ENCODE data around the gene RRP12. TPM values are rescaled to one million over a fixed set of nuclear protein-coding genes. Genes with fewer than 3 reads are reported as not detected.

RRP12 gene
- polyA plus RNA-seq, 1 of the 3 experiments (the other 2 are of a cell fraction) = 46.4 TPM

DNA sequence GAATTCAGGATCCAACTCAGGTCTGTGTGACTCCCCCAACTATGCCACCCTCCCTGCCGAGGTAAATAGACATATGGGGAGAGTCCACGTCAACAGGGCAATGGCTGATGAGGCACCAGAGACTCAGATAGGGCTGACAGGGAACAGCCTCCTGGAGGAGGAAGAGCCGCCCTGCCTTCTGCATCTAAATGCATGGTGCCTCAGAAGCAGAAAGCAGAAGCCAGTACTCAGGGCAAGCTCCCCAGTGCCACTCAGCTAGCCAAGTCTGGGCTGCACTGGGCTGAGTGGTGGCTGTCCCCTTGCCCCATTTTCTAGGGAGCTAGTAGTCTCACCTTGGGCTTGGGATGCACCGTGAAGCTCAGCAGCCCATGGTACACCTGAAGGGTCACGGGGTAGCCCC, 11.0 kb downstream of the RRP12 start:
- no peaks in the 10 kb centered on the region for H3K9me3 ChIP-seq
- no peak overlapping the region for H3K9ac ChIP-seq
- H3K79me2 ChIP-seq (ENCODE audit: insufficient read depth) = no peaks in the 10 kb centered on the region
- ChIA-PET CTCF (interaction anchor here (1.3 kb wide), 1 partner anchor 112 kb away, joined by 3 read pairs; no protein-coding TSS in a partner anchor), POLR2A (no interaction called here)
- H3K4me2 ChIP-seq = no peak overlapping the region
- no peak overlapping the region for H3K4me3 ChIP-seq (ENCODE audit: low read depth in 2 of 2, low read length in 1 of 2)
- H3K9me2 ChIP-seq = no peaks in the 10 kb centered on the region
- no peaks in the 10 kb centered on the region for H3F3A ChIP-seq (replicated peaks; ENCODE audit: insufficient read depth)
- TF ChIP-seq FOXJ3 (CRISPR knock-in tag; IDR thresholded peaks at IDR 0.05) (no peak), MXI1 (IDR thresholded peaks at IDR 0.05; ENCODE audit: low read depth, low read length) (no peak), EP300 (IDR thresholded peaks at IDR 0.05; ENCODE audit: borderline replicate concordance in 1 of 2, low read depth in 1 of 2, low read length in 1 of 2) (no peak), YY1 (IDR thresholded peaks at IDR 0.05; ENCODE audit: low read depth) (no peak), TAF1 (IDR thresholded peaks at IDR 0.05; ENCODE audit: borderline replicate concordance, low read depth, low read length) (no peak), TCF12 (IDR thresholded peaks at IDR 0.05) (no peak), USF2 (IDR thresholded peaks at IDR 0.05; ENCODE audit: borderline replicate concordance, low read depth, low read length) (no peak), POLR2AphosphoS5 (IDR thresholded peaks at IDR 0.05; ENCODE audit: low read depth, low read length) (no peak), ELF1 (IDR thresholded peaks at IDR 0.05) (no peak)
- TF ChIP-seq, protein P1, sequence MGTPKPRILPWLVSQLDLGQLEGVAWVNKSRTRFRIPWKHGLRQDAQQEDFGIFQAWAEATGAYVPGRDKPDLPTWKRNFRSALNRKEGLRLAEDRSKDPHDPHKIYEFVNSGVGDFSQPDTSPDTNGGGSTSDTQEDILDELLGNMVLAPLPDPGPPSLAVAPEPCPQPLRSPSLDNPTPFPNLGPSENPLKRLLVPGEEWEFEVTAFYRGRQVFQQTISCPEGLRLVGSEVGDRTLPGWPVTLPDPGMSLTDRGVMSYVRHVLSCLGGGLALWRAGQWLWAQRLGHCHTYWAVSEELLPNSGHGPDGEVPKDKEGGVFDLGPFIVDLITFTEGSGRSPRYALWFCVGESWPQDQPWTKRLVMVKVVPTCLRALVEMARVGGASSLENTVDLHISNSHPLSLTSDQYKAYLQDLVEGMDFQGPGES (IDR thresholded peaks at IDR 0.05; ENCODE audit: low read depth, low read length) = no peak
- no peak overlapping the region for H2AFZ ChIP-seq (ENCODE audit: low read depth)
- H3K4me1 ChIP-seq (ENCODE audit: control insufficient read depth in 1 of 2, insufficient read depth in 2 of 2, low read depth in 1 of 2, low read length in 1 of 2) = no peaks in the 10 kb centered on the region
- H4K20me1 ChIP-seq (ENCODE audit: insufficient read depth) = no peaks in the 10 kb centered on the region
- H3K27ac ChIP-seq (ENCODE audit: low read depth in 2 of 2, low read length in 1 of 2) = no peak overlapping the region
- H3K36me3 ChIP-seq (replicated peaks in 1 of 2; ENCODE audit: control insufficient read depth in 1 of 2, insufficient read depth in 2 of 2, low read length in 1 of 2) = peaks cover 40 to 41% of the 10 kb centered on the region in 2 experiments
- no peak for DNase-seq
- 100% methylated on average over 3 of the region's 5 CpGs for WGBS (ENCODE audit: low lambda C conversion rate)
- no peaks in the 10 kb centered on the region for H3K27me3 ChIP-seq (ENCODE audit: insufficient read depth)

- H3K27ac ChIP-seq (ENCODE audit: low read depth in 2 of 2, low read length in 1 of 2) = no peak overlapping the region
- POLR2A ChIA-PET = interaction anchor here (1.1 kb wide), 1 partner anchor 13 kb away, joined by 4 read pairs; the partner anchor contains the start of gene RRP12
- H3K79me2 ChIP-seq (ENCODE audit: insufficient read depth) = no peaks in the 10 kb centered on the region
- H4K20me1 ChIP-seq (ENCODE audit: insufficient read depth) = no peaks in the 10 kb centered on the region
- no peak for DNase-seq
- no peak overlapping the region for H3K4me2 ChIP-seq
- no peaks in the 10 kb centered on the region for H3K27me3 ChIP-seq (ENCODE audit: insufficient read depth)
- H3K4me1 ChIP-seq (ENCODE audit: control insufficient read depth in 1 of 2, insufficient read depth in 2 of 2, low read depth in 1 of 2, low read length in 1 of 2) = no peaks in the 10 kb centered on the region
- no peak overlapping the region for H2AFZ ChIP-seq (ENCODE audit: low read depth)
- no peaks in the 10 kb centered on the region for H3K9me3 ChIP-seq
- H3K36me3 ChIP-seq (replicated peaks in 1 of 2; ENCODE audit: control insufficient read depth in 1 of 2, insufficient read depth in 2 of 2, low read length in 1 of 2) = peaks cover 29 to 51% of the 10 kb centered on the region in 2 experiments
- no peaks in the 10 kb centered on the region for H3F3A ChIP-seq (replicated peaks; ENCODE audit: insufficient read depth)
- no peak overlapping the region for H3K4me3 ChIP-seq (ENCODE audit: low read depth in 2 of 2, low read length in 1 of 2)
- H3K9me2 ChIP-seq = no peaks in the 10 kb centered on the region
- CTCF ChIA-PET = no interaction called here
- 98% methylated on average over 5 of the region's 5 CpGs for WGBS (ENCODE audit: low lambda C conversion rate)
- no peak overlapping the region for H3K9ac ChIP-seq
- no peak for TF ChIP-seq EZH2phosphoT487 (IDR thresholded peaks at IDR 0.05; ENCODE audit: borderline replicate concordance, low read depth)
- TF ChIP-seq MEF2A (IDR thresholded peaks at IDR 0.05; ENCODE audit: borderline replicate concordance, low read depth) = no peak
- TF ChIP-seq CHD2 (IDR thresholded peaks at IDR 0.05; ENCODE audit: low read length, partially characterized antibody) = no peak
- no peak for TF ChIP-seq NFIC (IDR thresholded peaks at IDR 0.05; ENCODE audit: borderline replicate concordance)
- no peak for TF ChIP-seq TAF1 (IDR thresholded peaks at IDR 0.05; ENCODE audit: borderline replicate concordance, low read depth, low read length)
- no peak for TF ChIP-seq CTCF (IDR thresholded peaks at IDR 0.05)
- no peak for TF ChIP-seq EP300 (IDR thresholded peaks at IDR 0.05; ENCODE audit: borderline replicate concordance in 1 of 2, low read depth in 1 of 2, low read length in 1 of 2)
- TF ChIP-seq TCF12 (IDR thresholded peaks at IDR 0.05) = no peak
- TF ChIP-seq SIN3A (IDR thresholded peaks at IDR 0.05; ENCODE audit: borderline replicate concordance, low read depth, low read length) = no peak
- TF ChIP-seq, protein P2, sequence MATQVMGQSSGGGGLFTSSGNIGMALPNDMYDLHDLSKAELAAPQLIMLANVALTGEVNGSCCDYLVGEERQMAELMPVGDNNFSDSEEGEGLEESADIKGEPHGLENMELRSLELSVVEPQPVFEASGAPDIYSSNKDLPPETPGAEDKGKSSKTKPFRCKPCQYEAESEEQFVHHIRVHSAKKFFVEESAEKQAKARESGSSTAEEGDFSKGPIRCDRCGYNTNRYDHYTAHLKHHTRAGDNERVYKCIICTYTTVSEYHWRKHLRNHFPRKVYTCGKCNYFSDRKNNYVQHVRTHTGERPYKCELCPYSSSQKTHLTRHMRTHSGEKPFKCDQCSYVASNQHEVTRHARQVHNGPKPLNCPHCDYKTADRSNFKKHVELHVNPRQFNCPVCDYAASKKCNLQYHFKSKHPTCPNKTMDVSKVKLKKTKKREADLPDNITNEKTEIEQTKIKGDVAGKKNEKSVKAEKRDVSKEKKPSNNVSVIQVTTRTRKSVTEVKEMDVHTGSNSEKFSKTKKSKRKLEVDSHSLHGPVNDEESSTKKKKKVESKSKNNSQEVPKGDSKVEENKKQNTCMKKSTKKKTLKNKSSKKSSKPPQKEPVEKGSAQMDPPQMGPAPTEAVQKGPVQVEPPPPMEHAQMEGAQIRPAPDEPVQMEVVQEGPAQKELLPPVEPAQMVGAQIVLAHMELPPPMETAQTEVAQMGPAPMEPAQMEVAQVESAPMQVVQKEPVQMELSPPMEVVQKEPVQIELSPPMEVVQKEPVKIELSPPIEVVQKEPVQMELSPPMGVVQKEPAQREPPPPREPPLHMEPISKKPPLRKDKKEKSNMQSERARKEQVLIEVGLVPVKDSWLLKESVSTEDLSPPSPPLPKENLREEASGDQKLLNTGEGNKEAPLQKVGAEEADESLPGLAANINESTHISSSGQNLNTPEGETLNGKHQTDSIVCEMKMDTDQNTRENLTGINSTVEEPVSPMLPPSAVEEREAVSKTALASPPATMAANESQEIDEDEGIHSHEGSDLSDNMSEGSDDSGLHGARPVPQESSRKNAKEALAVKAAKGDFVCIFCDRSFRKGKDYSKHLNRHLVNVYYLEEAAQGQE (IDR thresholded peaks at IDR 0.05; ENCODE audit: low read depth, low read length) = no peak
- TF ChIP-seq JUND (IDR thresholded peaks at IDR 0.05) = no peak
- TF ChIP-seq POLR2AphosphoS5 (IDR thresholded peaks at IDR 0.05; ENCODE audit: low read depth, low read length) = no peak
- TF ChIP-seq RAD21 (IDR thresholded peaks at IDR 0.05; ENCODE audit: low read length) = no peak
- no peak for TF ChIP-seq FOXJ3 (CRISPR knock-in tag; IDR thresholded peaks at IDR 0.05)
- TF ChIP-seq PBX3 (IDR thresholded peaks at IDR 0.05) = no peak
Measured at GRCh38 chr10:97388152-97388551, 13.0 kb downstream of the RRP12 start.
